GM18511 (cell line): ENCODE results near the gene ACOXL.
A peak's percentile ranks its signal among the peaks of the same experiment; 100 is the strongest.

ENCODE experiments used
- ATAC-seq: cut with Tn5 transposase; IDR thresholded peaks from one replicate; pipeline ENCODE4 v1.9.1; 2021; ENCODE audit warnings: mild to moderate bottlenecking, moderate library complexity; ENCODE audit not compliant: unreplicated experiment

Gene ACOXL

GRCh38 chr2:110718382-110718781 is 14.0 kb upstream of the ACOXL start:
- ATAC-seq: no peak

GRCh38 chr2:110718990-110719389 is 13.4 kb upstream of the ACOXL start:
- no peak for ATAC-seq

DNA sequence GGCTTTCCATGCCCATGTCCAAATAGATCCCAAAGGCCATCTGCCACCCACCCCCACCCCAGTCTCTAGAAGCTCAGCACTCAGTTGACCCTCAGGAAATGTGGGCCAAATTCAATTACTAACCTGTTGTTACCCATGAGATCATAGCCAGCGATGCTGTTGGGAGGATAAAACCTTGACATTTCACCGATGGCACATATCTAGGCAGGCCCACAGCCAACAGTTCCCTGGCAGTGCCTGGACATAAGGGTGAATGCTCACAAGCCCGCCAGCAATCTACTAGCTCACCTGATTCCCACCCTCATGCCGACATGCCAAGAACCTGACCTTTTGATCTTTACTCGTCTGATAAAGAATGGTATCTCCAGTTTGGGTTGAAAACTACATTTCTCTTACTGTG is 11.8 kb upstream of the ACOXL start:
- ATAC-seq: no peak

GRCh38 chr2:110724820-110725219 is 7.6 kb upstream of the ACOXL start:
- ATAC-seq: no peak

GRCh38 chr2:110725370-110725769 is 7.0 kb upstream of the ACOXL start:
- no peak for ATAC-seq

DNA sequence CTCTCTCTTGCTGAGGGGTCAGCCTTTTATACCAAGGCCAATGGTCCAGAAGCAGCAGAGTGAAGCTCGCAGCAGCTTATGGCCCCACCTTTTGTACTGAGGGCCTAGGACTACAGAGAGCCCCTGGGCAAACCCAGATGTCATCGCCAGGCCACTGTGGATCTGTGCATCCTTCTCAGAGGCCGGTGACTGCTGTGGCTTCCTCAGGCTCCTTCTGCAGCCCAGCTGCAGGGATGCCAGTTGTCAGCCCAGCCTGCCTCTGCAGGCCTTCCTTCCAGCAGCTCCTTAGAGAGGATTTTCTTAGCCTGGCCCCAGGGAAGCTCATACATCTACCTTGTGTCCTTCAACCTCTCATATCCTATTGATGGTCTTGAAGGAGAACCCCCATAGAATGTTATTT is 6.5 kb upstream of the ACOXL start:
- ATAC-seq: no peak

GRCh38 chr2:110726285-110726684 is 6.1 kb upstream of the ACOXL start:
- no peak for ATAC-seq

- no peak for ATAC-seq
Measured at GRCh38 chr2:110727923-110728322, 4.5 kb upstream of the ACOXL start.

DNA sequence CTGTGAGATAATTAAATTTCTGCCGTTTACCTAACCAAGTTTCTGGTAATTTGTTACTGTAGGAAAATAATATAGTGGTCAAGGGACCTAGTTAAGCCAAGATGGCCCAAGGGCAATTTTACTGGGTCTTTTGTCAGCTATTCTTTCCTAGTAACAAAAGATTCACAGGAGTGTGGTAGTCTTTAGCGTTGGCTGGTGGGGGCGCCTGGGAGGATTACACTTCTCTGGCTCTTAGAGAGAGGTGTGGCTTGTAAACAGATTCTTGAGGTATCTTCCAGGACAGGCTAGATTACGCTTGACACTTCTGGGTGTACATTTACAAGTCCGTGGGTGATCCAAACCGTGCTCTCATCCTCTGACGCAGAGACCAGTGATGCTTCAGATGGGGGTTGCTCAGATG is 3.3 kb upstream of the ACOXL start:
- no peak for ATAC-seq

- no peak for ATAC-seq
Measured at GRCh38 chr2:110731064-110731463, 1.3 kb upstream of the ACOXL start.

- ATAC-seq: no peak
Measured at GRCh38 chr2:110735366-110735765, 3.0 kb downstream of the ACOXL start.

GRCh38 chr2:110737783-110738182 is 5.4 kb downstream of the ACOXL start:
- no peak for ATAC-seq

- ATAC-seq: no peak
Measured at GRCh38 chr2:110740747-110741349, 8.5 kb downstream of the ACOXL start.

DNA sequence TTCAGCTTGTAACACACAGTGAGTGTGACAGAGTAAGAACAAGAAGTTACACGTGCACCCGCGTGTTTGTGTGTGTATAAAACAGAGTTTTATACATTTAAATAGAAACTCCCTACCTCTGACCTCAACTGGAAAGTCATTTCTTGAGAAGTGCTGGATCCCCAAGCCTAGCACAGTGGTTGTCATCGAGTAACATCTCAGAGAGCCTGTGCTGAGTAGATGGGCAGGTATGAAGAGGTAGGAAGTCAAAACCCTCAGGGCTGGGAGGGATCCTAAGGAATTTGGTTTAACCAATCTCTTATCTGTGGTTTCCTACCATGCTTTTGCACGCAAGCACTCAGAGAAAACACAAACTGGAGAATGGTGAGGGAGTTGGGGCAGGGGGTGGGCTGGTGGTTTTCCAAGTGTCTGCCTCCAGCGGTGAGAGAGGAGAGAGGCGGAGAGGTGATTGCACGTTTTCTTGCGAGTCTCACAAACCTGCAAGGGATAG is 9.2 kb downstream of the ACOXL start:
- ATAC-seq: no peak

DNA sequence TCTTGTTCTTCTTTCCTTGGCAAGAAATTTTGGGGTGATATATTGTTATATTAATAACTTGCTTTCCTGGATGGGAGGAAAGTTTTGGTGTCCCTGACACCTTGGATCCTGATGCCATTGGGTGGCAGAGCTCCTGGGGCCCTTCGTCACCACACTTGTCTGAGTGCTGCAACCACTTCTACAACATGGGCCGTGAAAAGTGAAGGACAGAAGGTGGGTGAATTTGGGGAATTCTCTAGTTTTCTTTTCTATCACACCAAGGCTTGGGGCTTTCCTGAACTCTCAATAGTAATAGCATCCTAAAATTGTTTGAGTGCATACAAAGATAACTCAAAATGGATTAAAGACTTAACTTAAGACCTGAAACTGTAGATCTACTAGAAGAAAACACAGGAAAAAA is 10.0 kb downstream of the ACOXL start:
- no peak for ATAC-seq

GRCh38 chr2:110743600-110743999 is 11.2 kb downstream of the ACOXL start:
- no peak for ATAC-seq

DNA sequence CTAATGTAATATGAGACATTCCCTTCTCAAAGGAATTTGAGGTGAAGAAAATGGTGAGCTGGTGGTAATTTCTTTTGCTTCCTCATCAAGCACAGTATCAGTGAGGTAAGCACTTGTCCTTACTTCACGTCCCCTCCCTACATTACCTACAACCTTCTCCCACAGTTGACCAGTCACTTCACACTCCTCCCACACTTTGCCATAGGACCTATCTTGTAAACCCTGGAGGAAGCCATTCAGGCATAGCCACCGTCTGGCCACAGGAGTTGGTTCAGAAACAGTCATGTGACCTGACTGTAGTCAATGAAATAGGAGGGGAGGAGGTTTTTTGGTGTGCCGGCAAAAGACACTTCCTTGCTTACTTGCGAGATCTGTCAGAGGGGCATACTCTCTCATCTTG is 12.1 kb downstream of the ACOXL start:
- no peak for ATAC-seq

- no peak for ATAC-seq
Measured at GRCh38 chr2:110745048-110745447, 12.7 kb downstream of the ACOXL start.

- no peak for ATAC-seq
Measured at GRCh38 chr2:110746586-110747521, 14.5 kb downstream of the ACOXL start.

- no peak for ATAC-seq
Measured at GRCh38 chr2:110747522-110748488, 15.4 kb downstream of the ACOXL start.

DNA sequence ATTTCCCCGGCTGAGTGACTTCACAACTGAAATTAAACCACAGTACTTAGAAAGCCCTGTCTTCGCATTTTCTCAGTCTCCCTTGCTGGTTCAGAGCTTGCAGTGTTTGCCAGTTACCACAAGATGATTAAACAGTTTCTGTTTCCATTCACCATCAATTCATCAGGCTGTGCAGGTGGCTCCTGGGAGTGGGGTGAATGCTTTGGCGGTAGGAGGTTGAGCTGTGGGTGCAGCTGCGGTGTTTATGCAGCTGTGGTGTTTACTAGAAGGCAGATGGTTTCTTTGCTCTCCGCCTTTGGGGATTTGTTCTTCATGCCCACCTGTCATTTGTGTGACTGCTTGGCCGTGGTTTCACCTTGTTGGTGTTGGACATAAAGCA is 16.1 kb downstream of the ACOXL start:
- peak; percentile 99 for ATAC-seq
